Ecto neural progenitor cell (in vitro differentiated cells): ENCODE measurements around the gene ELL.
"Not testable (repeated sequence)": the region's sequence is repeated elsewhere in the genome, so short reads cannot be mapped to it uniquely, and the experiment has no call there.

Experiments
- DNase-seq: peaks from one replicate; pipeline ENCODE4 v3.0.0-alpha.2; 2018; ENCODE audit warnings: low spot score

Gene ELL

GRCh38 chr19:18531485-18531884 is 9.6 kb upstream of the ELL start:
- no peak for DNase-seq

- no peak for DNase-seq
Observed at GRCh38 chr19:18529782-18530181, 7.9 kb upstream of the ELL start.

DNA sequence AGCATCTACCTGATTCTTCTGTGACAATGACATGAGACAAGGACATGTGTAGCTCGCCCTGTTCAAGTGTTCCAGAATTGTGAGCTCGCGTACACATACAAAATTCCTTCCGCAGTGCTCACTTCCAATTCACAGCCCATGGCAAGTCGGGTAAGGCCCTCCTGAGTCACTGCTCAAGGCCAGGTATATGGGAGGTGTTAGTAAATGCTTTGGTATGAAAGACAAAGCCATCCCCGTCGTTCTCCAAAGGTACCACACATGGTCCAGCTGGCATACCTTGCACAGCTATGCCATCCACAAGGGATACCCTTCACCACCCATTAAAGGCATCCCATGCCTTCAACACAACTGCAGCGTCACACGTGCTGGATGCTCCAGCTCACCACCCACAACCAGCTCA is 4.4 kb upstream of the ELL start:
- DNase-seq, result no peak

- no peak for DNase-seq
Observed at GRCh38 chr19:18523841-18524240, 2.0 kb upstream of the ELL start.

DNA sequence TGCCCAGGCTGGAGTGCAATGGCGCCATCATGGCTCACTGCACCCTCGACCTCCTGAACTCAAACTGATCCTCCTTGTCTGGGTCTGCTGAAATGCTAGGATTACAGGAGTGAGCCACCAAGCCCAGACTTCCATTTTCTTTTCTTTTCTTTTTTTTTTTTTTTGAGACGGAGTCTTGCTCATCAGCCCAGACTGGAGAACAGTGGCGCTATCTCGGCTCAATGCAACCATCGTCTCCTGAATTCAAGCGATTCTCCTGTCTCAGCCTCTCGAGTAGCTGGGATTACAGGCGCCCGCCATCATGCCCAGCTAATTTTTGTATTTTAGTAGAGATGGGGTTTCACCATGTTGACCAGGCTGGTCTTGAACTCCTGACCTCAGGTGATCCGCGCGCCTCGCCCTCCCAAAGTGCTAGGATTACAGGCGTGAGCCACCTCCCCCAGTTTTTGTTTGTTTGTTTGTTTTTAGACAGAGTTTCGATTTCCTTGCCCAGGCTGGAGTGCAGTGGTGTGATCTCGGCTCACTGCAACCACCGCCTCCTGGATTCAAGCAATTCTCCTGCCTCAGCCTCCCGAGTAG is 1.1 kb upstream of the ELL start:
- DNase-seq, result not testable (repeated sequence)

DNA sequence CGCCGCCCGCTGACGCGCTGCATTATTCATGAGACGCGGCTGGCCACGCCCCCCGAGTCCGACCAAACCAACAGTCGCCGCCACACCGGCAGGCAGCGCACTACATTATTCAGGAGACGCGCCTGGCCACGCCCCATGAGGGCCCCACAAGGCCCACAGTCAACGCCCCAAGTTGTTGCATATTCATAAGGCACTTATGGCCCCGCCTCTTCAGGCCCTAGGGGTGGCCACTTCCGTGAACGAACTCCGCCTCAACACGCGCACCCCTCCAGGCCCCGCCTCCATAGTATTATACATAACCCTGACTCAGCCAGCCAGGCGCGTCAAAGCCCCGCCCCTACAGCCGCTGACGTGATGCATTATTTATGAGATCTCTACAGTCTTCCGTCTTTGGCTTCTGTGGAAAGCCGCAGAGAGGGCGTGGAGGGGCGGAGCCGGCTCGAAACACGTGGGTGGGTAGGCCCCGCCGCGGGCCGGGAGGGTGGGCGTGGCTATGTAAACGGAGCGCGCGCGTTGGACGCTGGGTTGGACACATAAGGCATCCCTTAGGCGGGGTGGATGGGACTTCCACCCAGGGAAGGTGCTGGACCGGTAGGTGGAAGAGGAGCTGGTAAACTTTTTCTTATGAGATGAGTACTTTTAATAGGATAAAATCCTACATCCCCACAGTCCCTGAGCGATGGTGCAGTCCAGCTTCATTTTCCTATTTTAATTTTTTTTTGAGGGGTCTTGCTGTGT is 423 bp upstream of the ELL start:
- DNase-seq, result peak; percentile 100

- peak; percentile 69 for DNase-seq
Observed at GRCh38 chr19:18520848-18521691, 800 bp downstream of the ELL start.

DNA sequence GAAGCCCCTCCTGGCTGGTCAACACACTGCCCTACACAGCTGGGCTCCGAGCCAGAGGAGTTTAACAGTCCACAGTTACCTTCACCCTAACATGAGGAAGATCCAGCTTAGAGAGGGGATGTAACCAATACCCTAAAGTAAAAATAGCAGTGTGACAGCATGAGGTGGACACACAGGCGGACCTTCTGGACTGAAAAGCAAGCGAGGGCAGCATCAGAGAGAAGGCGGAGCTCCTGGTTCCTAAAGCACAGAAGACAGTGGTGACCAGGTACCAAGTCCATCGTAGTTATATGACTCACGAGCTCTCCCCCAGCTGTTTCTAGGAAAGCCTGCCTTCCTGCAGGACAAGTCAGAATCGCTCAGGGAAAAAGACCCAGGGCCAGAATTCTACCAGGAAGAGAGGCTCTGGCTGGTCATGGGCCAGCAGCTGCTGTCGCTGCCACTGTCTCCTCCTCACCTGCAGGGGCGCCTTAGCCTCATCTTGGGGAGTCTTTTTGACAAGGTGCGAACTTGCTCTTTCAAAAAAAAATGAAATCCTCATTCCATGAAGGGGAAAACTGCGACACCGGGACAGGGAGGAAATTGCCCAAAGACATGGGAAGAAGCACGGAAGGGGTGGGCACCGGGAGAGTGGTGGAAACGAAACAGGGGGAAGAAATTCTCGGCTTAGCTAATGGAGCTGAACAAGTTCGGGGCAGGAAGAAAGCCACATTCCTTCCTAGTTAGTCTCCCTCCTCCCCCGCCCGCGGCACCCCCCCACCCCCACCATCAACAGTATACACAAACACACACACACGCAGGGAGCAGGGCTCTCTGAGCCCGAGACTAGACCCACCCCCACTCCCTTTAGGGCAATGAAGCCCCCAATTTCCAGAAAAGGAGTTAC is 1.7 kb downstream of the ELL start:
- peak; percentile 77 for DNase-seq

- no peak for DNase-seq
Observed at GRCh38 chr19:18518639-18519038, 3.2 kb downstream of the ELL start.

DNA sequence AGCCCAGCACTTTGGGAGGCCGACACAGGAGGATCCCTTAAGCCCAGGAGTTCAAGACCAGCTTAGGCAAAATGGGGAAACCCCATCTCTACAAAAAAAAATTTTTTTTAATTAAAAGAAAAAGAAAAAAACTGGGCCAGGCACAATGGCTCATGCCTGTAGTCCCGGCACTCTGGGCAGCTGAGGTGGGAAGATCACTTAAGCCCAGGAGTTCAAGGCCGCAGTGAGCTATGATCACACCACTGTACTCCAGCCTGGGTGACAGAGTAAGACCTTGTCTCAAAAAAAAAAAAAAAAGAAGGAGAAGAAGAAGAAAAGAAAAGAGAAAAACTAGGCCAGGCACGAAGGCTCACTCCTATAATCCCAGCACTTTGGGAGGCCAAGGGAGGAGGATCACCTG is 4.3 kb downstream of the ELL start:
- DNase-seq, result no peak

DNA sequence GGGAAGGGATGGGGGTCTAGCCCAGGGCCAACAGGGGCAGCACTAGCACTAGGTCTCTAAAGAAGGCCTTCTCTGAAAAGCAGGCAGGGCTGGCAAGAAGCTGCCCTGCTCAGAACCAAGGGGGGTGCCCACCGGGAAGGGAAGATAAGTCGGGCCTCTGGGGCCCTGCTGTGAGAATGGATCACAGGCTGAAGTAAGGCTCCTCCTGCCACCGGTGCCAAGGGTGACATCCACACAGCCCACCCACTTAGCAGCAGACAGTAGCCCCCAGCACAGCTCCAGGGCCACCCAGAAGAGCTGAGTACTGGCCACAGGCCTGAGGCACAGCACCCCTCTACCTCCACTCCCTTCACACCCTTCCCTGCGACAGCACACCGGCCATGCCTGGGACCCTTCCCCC is 5.9 kb downstream of the ELL start:
- DNase-seq, result no peak

- no peak for DNase-seq
Observed at GRCh38 chr19:18514800-18515682, 6.8 kb downstream of the ELL start.

- no peak for DNase-seq
Observed at GRCh38 chr19:18513868-18514267, 8.0 kb downstream of the ELL start.

DNA sequence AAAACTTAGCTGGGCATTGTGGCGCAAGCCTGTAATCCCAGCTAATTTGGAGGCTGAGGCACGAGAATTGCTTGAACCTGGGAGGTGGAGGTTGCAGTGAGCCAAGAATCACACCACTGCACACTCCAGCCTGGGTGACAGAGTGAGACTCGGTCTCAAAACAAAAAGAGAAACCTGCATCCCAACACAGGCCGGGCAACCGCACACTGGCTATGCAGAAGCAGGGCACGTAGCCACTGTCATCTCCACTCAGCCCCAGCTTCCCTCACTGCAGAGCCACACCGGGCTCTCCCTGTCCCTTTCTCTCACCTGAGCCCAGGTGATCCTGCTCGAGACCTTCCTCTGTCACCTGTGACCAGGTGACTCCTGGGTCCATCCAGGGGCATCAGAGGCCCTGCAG is 11.7 kb downstream of the ELL start:
- DNase-seq, result no peak

GRCh38 chr19:18508585-18508984 is 13.3 kb downstream of the ELL start:
- no peak for DNase-seq

DNA sequence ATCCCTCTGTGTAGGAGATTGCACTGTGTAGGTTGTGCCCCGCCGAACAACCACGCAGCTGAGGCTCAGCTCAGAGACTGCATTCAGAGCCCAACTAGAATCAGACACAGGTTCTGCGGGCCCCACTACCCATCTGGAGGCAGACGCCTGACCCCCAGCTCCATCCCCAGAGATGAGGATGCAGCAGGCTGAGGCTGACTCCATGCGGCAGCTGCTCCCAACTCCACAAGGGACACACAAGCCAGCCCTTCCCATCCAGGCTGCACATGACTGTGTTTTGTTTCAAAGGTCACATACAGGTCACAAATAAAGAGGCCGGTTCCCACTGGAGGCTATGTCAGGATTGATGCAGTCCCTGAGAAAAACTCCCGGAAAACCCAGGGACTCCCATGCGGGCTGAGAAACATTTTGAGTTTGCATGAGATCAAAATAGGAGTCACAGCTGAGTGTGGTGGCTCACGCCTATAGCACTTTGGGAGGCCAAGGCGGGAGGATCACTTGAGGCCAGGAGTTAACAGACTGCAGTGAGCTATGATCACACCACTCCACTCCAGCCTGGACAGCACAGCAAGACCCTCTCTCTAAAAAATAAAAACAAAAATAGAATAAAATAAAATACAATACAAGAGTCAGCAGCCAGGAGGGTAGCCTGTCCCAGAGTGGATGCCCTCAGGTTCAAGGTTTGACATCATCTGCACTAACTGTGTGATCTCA is 14.0 kb downstream of the ELL start:
- DNase-seq, result no peak

GRCh38 chr19:18507021-18507726 is 14.7 kb downstream of the ELL start:
- DNase-seq, result no peak

DNA sequence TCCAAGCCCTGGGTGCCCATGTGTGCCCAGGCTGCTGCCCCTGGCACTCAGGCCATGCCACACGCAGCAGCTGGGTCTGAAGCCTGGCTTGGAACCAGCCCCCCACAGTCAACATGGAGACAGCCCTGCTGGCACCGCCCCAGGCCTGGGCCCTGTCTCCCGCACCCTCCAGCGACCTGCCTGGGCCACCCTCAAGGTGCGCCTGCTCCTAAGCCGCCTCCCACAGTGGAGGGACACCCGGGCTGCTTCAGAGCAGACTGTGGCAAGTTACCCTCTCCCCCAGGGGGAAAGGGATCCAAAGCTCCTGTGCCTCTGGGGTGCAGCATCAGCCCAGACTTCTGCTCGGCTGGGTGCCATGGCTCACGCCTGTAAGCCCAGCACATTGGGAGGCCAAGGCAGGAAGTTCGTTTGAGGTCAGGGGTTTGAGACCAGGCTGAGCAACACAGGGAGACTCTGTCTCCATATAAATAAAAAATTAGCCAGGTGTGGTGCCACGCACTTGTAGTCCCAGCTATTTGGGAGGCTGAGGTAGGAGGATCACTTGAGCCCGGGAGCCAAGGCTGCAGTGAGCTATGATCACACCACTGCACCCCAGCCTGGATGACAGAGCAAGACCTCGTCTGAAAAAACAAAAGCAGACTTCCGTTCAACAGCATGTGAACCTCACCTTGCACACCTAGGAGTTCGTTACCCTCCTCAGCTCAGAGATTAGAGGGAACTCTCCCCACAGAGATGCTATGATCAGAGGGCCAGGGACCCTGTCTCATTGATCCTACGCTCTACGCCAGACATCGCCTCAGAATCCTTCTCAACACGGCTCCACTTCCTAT is 15.6 kb downstream of the ELL start:
- no peak for DNase-seq
